RCC 7860 (cell line): Measurements from ENCODE around the gene BCL6B.
"Not testable (repeated sequence)": the region's sequence is repeated elsewhere in the genome, so short reads cannot be mapped to it uniquely, and the experiment has no call there.

Experiments
- DNase-seq: peaks from one replicate; pipeline ENCODE4 v3.0.0-alpha.2; 2015; ENCODE audit warnings: low spot score
- FAIRE-seq: peaks from 2 replicates; lab custom pipeline; 2012; peaks lifted over from hg19 to GRCh38; lab: Jason Lieb, UNC

The BCL6B gene

DNA sequence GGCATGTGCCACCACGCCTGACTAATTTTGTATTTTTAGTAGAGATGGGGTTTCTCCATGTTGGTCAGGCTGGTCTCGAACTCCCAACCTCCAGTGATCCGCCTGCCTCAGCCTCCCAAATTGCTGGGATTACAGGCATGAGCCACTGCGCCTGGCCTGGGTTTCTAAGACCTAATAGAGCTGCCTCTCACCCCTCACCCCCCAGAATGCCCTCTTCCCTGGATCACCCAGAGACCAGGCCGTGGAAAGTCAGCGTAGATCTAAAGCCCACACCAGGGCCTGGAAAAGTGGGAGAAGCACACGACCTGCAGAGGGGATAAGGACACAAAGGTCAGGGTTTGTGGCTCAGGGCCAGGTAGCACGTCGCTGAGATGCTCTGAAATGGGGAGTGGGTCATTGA lies 27.7 kb downstream of the BCL6B start:
- not testable (repeated sequence) for FAIRE-seq

DNA sequence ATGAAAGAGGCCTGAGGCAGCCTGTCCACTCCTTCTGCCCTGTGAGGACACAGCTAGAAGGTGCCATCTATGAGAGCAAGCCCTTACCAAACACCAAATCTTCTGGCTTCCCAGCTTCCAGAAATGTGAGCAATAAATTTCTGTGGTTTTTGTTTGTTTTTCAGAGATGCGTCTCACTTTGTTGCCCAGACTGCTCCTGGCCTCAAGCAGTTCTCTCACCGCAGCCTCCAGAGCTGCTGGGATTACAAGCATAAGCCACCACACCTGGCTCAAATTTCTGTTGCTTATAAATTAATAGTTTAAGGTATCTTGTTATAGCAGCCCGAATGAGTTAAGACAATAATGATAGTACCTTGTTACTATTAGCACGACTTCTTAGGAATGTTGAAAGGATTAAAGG lies 33.5 kb downstream of the BCL6B start:
- no peak for FAIRE-seq
- no peak for DNase-seq

More for the DNA sequence above, 27.7 kb downstream of the BCL6B start:
- not testable (repeated sequence) for DNase-seq

DNA sequence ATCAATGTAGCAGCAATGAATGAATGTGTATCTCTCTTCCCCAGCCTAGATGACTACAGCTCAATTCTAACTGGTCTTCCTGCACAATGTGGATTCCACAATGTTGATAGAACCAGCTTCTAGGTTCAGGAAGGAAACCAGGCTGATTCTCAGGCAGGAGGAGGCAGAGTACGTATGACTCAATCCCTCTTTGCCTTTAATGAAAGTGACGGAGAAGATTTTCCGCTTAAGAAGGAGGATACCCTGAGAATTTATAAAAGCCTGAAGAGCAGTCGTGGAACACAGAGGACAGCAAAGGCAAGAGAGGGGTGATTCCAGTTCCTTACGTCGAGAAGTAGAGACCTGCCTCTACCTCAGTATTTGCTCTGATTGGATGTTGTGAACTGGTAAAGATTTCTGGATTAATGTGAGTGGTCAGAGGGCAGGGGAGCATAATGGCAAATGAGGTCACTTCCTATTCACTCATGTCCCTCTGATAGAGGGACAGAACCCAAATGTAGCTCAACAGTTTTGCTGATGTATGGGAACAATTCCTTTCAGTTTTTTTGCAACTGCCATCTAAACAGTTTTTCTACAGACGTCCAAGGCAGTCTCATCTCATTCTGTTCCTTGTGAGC lies 36.1 kb downstream of the BCL6B start:
- FAIRE-seq (no peak), DNase-seq (no peak)

DNA sequence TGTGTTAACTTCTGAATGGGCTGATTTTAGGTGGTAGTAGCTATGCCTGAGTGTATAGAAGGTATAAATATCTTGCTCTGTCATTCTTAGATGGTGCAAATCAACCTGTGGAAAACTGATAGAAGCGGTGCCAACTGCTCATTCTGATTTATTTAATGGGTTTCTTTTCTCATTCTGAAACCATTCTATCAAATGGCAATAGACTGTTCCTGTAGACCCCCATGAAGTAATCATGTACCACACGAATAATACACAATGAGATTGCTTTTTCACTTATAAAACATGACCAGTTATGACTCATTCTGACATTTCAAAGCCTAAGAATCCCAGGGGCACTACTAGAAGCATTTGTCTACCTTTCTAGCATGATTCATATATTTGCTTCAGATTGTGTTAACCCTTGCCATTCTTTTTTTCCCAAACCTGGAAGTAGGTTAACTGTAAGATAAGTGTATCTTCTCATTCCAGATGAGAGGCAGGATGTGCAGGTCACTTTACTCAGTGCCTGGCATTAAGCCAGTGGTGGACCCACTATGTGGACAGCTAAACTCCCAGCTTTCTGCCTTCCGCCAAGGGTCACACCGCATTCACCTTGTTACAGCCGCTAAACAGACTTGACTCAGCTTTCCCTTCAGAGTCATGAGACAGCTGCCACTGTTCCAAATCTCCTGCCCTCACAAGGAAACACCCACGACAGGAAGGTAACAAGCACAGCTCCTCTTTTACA lies 37.5 kb downstream of the BCL6B start:
- peak; percentile 98 for DNase-seq
- FAIRE-seq: peak; percentile 97

DNA sequence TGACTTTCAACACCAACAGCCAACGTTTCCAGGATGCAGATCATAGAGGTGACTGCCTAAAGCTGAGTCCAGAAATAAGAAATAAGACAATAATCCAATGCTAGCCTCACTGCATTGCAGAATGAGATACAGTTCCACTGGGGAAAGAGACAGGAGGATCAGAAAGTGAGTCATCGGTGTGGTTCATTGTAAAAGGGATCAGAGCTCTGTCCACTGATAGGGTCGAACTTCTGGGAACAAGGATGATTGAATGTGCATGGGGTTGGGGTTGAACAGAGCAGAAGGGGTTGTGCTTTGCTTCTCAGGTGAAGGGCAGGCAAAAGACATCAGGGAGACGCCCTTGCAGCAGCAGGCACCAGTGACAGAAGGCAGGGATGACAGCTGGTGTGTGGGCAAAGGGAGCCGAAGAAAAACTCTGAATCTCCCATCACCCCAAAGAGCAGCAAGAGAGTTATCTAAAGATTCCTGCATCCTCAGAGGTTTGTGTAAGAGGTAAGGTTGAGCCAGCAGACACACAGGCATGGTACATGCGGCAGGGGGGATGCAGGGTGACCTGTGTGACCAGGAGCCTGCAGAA lies 40.8 kb downstream of the BCL6B start:
- FAIRE-seq (no peak), DNase-seq (no peak)

DNA sequence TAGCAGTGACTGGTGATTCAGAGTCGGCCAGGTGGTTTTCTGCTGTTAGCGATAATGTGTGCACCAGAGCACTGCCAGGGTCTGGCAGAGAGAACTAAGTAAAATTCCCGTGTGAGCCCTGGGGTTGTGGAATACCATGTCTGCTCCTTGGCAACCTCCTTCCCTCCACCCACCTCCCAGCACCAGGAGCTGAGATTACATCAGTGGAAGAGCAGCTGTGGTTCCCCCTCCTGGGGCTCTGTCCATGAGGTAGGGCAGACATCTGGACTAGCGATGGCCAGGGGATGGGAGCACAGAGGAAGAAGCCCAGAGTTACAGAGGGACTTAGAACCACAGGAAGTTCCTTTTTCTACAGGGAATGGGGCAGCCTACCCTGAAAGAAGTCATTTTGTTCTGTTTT lies 41.4 kb downstream of the BCL6B start:
- DNase-seq (no peak), FAIRE-seq (no peak)

DNA sequence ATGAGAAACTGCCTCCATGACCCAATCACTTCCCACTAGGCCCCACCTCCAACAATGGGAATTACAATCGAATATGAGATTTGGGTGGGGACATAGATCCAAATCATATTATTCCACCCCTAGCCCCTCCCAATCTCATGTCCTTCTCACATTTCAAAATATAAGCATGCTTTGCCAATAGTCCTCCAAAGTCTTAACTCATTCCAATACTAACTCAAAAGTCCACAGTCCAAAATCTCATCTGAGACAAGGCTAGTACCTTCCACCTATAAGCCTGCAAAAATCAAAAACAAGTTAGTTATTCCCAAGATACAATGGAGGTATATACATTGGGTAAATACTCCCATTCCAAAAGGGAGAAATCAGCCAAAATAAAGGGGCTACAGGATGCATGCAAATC lies 44.3 kb downstream of the BCL6B start:
- no peak for FAIRE-seq

DNA sequence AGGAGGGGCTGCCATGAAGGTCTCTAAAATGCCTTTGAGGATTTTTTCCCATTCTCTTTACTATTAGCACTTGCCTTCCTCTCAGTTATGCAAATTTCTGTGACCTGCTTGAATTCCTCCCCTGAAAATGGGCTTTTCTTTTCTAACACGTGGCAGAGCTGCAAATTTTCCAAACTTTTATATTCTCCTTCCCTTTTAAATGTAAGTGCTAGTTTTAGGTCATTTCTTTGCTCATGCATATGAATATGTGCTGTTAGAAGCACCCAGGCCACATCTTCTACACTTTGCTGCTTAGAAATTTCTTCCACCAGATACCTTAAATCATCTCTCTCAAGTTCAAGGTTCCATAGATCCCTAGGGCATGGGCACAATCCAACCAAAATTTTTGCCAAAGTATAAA lies 45.4 kb downstream of the BCL6B start:
- FAIRE-seq: no peak

More for the DNA sequence above, 44.3 kb downstream of the BCL6B start:
- DNase-seq: no peak

DNA sequence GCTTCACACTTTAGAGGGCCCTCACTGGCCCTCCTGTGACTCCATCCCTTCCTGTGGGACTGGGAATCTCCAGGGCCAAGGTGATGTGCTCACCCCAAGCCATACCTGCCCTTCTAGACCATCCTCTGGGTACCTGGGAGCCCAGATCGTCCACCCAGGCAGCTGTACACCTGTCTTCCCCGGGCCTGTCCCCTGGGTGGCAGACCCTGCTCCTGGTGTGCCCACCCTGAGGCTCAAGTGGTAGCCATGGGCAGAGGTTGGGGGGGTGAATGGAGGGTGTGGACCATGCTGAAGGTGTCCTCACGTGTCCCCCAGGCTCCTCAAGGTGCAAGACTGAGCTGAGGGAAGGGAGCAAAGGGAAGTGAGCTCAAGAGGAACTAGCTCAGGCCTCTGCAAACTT lies 47.9 kb downstream of the BCL6B start:
- DNase-seq (no peak), FAIRE-seq (no peak)

More for the DNA sequence above, 45.4 kb downstream of the BCL6B start:
- DNase-seq: no peak

DNA sequence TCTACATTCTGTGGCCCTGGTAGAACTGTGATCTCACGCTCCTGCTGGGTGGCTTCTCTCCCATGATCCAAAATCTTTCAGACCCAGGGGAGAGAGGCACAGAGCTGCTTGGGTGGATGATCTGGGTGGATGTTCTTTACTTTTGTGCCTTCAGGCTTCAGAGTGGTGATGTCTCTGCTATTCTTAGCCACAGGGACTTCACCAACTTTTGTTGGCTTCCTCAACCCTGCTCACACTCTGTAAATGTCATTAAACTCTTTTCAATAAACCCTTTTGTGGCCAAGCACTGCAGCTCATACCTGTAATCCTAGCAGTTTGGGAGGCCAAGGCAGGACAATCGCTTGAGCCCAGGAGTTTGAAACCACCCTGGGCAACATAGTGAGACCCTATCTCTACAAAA lies 49.6 kb downstream of the BCL6B start:
- DNase-seq (no peak), FAIRE-seq (no peak)

DNA sequence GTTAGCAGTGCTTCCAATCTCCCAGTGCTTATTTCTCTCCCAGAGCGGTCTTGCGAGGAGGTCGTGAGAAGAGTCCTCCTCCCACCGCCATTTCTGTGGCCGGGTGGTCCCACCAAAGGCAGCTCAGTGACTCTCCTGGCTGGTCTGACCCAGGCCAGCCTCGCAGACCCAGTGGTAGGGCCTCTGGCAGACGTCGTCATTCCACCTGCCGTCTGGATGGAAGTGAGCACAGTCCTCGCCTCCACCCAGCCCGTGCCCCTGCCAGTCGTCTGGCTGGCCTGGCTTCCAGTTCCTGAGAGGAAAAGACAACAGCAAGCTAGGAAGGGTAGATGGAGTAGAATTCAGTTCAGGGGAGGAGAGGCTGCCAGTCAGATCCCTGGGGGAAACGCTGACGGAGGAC lies 52.1 kb downstream of the BCL6B start:
- DNase-seq: no peak
- no peak for FAIRE-seq

DNA sequence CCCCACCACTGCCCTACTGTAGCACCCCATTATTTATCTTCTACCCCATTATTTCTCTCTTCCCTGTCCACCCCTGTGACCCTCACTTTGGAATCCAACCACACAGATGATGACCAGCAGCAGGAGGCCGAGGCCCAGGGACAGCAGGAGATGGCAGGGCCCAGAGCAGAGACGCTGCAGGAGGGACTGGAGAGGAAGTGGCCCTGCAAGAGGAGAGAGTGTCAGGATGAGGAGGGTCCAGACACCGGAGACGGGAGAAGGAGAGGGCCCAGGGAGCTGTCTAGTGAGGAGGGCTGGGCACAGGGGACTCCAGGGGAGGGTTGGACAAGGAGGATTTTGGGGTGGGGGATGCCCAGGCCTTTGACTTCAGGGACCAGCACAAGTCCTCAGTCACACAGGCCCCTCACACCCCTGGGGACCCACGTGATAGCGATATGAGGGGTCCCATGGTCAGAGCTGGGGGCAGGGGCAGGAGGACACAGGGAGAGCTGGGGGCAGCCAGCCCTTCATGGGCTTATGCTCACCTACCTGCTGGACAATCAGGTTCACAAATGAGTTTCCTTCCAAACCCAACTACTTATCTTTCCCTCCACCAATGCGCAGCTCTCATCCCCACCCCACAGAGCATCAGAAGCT lies 55.2 kb downstream of the BCL6B start:
- DNase-seq (no peak), FAIRE-seq (no peak)

DNA sequence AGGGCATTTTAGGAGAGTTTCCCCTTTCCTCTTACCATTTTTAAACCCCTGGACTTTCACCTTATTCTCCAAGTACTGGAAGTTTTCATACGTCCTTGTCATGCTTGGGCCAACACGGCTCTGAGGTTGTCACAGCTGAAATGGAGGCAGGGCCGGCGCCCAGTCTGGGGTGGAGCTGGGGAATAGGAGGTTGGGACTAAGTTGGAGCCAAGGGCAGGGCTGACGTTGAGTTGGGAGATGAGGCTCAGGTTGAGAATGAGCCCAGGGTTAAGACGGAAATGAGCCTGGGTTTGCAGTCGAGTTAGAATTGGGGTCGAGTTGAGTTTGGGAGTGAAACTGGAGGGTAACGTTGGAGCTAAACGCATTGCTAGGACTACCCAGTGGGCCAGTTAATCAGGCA lies 55.9 kb downstream of the BCL6B start:
- DNase-seq (no peak), FAIRE-seq (no peak)
